Stimulated activated CD8-positive, alpha-beta memory T cell treated with anti-CD3 and anti-CD28 coated beads, Interleukin-15, amount 100 ng/mL, for 1 hour (primary cell): ENCODE measurements around the gene C22orf31.

Experiments used
- DNase-seq: peaks from one replicate; pipeline ENCODE4 v3.0.0-alpha.2; 2020; ENCODE audit warnings: low read depth

C22orf31 gene

DNA sequence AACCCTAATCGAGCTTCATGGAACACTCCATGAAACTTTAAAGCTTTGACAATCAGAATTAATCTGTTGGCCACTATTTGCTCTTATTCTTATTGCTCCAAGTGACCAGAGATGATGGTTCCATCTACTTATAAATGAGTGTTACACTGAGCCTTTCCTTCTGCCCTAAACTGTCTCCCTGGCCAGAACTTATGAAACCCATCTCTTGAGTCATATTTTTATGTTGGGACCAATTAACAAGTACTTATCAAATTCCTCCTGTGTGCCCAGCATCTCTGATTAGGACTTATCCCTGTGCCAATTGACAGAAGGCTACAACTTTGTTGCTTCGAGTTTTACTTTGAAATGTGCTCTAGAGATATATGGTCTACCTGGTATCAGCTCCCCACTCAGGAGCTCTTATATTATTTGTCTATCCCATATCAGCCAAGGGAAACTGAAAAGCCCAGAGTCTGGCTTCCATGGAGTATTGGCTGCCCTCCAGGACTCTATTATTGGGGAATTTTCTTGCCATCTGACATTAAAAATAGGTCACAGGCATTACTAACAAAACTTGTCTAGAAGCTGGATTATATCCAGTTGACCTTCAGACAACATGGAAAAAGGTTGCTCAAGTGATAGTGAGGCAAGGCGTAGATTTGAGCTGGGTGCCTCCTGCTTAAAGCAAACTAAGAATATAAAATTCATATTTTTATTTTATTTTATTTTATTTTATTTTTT, 20.0 kb upstream of the C22orf31 start:
- no peak for DNase-seq

- DNase-seq: no peak
Measured at GRCh38 chr22:29080106-29080975, 18.7 kb upstream of the C22orf31 start.

- DNase-seq: no peak
Measured at GRCh38 chr22:29079218-29079901, 17.7 kb upstream of the C22orf31 start.

DNA sequence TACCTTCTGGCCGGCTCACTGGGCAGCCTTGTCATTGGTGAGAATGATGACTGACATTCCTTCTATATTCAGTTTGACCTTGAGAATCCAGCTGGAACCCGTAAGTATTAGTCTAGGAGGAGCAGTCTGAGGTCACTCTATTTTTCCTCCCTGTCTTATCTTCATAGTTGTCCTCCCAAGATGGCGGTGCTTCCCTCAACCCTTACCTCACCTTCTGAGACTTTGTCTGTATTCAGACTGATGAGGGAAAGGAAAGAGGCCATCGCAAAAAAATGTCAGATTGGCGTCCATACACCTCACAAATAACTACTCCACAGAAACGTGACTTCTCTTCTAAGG, 17.2 kb upstream of the C22orf31 start:
- DNase-seq: no peak

- no peak for DNase-seq
Measured at GRCh38 chr22:29078036-29078868, 16.6 kb upstream of the C22orf31 start.

GRCh38 chr22:29074276-29074772, 12.7 kb upstream of the C22orf31 start:
- DNase-seq: no peak

GRCh38 chr22:29073618-29074275, 12.1 kb upstream of the C22orf31 start:
- no peak for DNase-seq

DNA sequence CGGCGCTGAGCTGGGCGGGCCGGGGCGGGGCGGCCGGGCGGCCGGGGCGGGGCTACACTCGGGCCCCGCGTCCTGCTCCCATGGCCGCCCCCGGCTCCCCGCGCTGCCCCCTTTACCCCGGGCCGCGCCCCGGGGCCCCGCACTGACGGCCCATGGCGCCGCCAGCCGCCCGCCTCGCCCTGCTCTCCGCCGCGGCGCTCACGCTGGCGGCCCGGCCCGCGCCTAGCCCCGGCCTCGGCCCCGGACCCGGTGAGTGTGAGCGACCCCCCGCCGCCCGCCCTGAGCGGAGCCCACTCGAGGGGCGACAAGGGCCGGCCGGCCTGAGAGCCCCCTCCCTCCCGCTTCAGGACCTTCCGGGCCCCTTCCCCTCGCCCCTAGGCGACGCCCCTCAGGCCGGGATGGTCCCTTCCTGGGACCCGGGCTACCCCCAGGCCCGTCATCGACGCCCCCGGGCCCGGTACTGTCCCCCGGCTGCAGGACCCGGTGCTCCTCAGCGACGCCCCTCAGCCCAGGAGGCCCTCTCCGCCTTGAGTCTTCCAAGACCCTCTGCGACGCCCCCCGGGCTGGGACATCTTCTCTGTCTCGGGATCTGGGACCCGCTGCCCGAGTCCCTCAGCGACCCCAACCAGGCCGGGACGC, 11.5 kb upstream of the C22orf31 start, which contains the start of gene KREMEN1:
Gene KREMEN1 (plus strand): TSS at position 57 of the 639 bp plus-strand sequence. CDS start 96 bp downstream, at position 153.
- no peak for DNase-seq

GRCh38 chr22:29072193-29072978, 10.8 kb upstream of the C22orf31 start:
- DNase-seq: peak; percentile 48

GRCh38 chr22:29071261-29072045, 9.8 kb upstream of the C22orf31 start:
- DNase-seq: no peak

- DNase-seq: no peak
Measured at GRCh38 chr22:29070490-29070889, 8.9 kb upstream of the C22orf31 start.

DNA sequence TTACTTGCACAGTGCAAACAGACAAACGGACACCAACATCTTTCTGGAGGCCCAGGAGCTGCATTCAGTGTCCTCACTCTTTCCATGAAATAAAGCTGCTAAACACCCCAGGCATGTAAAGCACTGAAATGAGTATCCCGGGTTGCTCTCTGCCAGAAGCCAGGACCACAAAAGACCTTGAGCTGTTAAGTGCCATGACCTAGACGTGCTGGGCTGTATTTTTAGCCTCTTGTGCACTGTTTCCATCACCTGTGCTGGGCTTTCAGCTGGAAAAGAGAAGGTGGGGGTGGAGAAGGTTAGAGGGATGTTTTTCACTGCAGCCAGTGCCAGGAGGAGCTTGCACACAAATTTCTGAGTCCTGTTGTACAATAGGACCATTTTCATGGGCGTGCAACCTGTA, 7.8 kb upstream of the C22orf31 start:
- DNase-seq: no peak

GRCh38 chr22:29065468-29066190, 4.0 kb upstream of the C22orf31 start:
- DNase-seq: no peak

GRCh38 chr22:29062286-29062821, 723 bp upstream of the C22orf31 start:
- DNase-seq: no peak

DNA sequence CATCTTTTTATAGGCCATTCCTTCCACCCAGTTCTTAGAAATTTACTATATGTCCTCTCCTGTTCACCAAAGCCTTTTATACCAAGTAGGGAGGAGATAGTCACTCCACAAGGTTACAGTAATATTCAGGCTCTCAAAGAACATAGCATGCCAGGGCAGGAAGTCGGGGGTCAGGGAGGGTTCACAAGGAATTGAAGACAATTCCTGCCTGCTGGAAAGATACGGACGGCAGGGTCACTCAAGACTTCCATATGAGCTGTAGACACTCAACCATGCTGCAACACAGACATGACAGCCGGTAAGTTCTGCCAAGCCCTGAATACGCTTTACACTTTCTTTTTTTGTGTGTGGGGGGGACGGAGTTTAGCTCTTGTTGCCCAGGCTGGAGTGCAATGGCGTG, 700 bp downstream of the C22orf31 start:
- no peak for DNase-seq

DNA sequence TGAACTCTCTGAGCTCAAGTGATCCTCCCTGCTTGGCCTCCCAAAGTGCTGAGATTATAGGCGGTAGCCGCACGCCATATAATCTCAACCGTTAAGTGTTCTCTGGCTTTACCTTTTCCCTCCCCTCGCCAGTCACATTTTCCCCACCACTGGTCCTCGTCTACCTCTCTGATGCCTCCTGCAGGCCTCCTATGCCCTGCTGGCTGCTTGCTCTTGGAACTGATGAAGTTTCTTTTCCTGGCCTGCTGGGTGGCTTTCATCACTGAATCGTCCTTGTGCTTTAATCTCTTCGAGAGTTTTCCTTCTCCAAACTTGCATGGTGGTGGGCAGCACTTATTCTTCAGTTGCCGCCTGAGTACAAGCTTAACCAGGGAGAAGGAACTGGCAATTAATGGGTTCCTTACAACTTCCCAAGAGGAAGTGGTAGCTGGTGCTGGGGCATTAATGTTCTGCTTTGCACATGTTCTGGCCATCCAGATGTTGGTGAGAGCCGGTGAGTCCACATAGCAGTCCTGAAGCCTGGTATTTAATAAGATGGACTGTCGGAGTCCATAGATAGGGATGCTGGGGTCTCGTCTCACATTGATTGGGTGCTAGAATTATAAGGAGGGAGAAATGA, 1.3 kb downstream of the C22orf31 start:
- no peak for DNase-seq

DNA sequence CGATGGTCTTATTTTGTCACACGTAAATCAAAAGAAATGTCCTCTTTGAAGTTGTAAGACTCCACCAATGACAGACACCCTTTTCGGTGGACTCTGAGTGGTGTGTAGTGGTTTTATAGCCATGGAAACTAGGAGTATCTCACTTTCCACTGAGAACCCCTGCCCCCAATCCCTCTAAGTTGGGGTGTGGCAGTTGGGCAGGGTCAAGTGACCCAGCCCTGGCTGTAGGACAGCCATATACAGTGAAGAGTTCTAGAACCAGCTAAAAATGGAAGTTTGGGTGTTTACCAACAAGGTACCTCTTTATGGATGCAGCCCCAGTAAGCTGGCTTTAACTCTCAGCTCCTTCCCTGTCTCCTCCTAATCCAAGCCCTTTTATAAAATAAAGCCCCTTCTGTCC, 5.2 kb downstream of the C22orf31 start:
- no peak for DNase-seq
